Measurements from ENCODE around the gene PHIP. TPM values are rescaled to one million over a fixed set of nuclear protein-coding genes. Genes with fewer than 3 reads are reported as not detected.
A peak's percentile ranks its signal among the peaks of the same experiment; 100 is the strongest.

Gene PHIP
- total and polyA plus RNA-seq, 3 experiments from 2014 or later = 13.4 to 27.0 (median 26.1) TPM

DNA sequence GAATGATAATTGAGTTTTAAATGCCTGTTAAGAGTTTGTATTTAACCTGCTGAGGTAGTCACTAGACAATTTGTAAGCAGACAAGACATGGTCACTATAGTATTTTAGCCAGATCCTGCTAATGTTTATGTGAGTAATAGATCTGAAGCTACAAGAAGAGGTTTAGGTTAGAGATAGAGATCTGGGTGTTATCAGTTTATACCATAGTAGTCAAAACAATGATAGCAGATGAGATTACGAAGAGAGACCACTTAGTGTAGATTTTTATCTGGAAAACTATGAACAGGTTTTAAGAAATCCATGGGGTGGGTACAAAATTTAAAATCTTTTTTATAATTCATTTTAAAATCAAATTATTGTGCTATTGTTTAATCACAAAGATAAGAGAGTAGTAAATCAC, 47.5 kb downstream of the PHIP start:
- H3K9me3 ChIP-seq (ENCODE audit: low read length) = no peaks in the 10 kb centered on the region
- ChIA-PET POLR2A (no interaction called here), CTCF (no interaction called here)

DNA sequence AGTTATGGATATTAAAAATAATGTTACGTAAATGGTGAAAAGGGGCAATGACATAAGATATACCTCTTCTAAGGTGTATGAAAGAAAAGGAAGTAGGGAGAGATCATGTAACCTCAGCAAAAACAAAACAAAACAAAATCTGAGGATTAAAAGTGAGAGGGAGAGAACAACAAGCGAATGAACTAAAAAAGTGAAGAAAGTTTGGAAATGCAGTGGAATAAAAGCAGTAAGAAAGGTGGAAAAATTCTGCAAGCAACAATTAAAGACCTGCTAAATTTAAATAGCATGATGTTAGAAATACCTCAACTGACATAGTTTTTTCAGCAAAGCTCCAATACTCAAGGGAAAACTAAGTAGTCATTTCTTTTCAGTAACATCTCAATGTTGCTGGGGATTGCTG, 48.0 kb downstream of the PHIP start:
- no peaks in the 10 kb centered on the region for H3K36me3 ChIP-seq (ENCODE audit: insufficient read depth, low read length)
- H3K27me3 ChIP-seq (ENCODE audit: insufficient read depth, low read length, poor library complexity, severe bottlenecking) = no peaks in the 10 kb centered on the region
- POLR2A ChIA-PET = no interaction called here
- peaks cover 44 to 84% (median 80%) of the 10 kb centered on the region in 3 donors for H3K4me1 Mint-ChIP-seq
- no peaks in the 10 kb centered on the region for H3K9me3 ChIP-seq (ENCODE audit: low read length)
- H3K4me3 ChIP-seq (ENCODE audit: low read length) = no peak overlapping the region
- H3K4me1 ChIP-seq (ENCODE audit: insufficient read depth, low read length) = no peaks in the 10 kb centered on the region
- H3K27ac ChIP-seq (ENCODE audit: low read depth, low read length) = no peak overlapping the region
- H3K27ac Mint-ChIP-seq = peak overlapping the region in 3 of 8 donors; percentile 6 to 42 (median 35)
- CTCF ChIA-PET = no interaction called here
- no peaks in the 10 kb centered on the region for H3K27me3 Mint-ChIP-seq
- DNase-seq = no peak
- no peaks in the 10 kb centered on the region for H3K9me3 Mint-ChIP-seq
- peaks cover 0 to 59% (median 17%) of the 10 kb centered on the region in 3 donors for H3K36me3 Mint-ChIP-seq
- no peak overlapping the region for H3K4me3 Mint-ChIP-seq

More for the DNA sequence above, 47.5 kb downstream of the PHIP start:
- Histone ChIP-seq H3K27ac (ENCODE audit: low read depth, low read length) (no peak overlapping the region), H3K4me1 (ENCODE audit: insufficient read depth, low read length) (no peaks in the 10 kb centered on the region), H3K27me3 (ENCODE audit: insufficient read depth, low read length, poor library complexity, severe bottlenecking) (no peaks in the 10 kb centered on the region), H3K4me3 (ENCODE audit: low read length) (no peak overlapping the region), H3K36me3 (ENCODE audit: insufficient read depth, low read length) (no peaks in the 10 kb centered on the region)
- H3K27me3 Mint-ChIP-seq = no peaks in the 10 kb centered on the region
- no peak overlapping the region for H3K27ac Mint-ChIP-seq
- no peak overlapping the region for H3K4me3 Mint-ChIP-seq
- peaks cover 0 to 56% (median 17%) of the 10 kb centered on the region in 3 donors for H3K36me3 Mint-ChIP-seq
- H3K9me3 Mint-ChIP-seq = no peaks in the 10 kb centered on the region
- H3K4me1 Mint-ChIP-seq = peaks cover 44 to 82% (median 77%) of the 10 kb centered on the region in 3 donors
- DNase-seq = no peak

DNA sequence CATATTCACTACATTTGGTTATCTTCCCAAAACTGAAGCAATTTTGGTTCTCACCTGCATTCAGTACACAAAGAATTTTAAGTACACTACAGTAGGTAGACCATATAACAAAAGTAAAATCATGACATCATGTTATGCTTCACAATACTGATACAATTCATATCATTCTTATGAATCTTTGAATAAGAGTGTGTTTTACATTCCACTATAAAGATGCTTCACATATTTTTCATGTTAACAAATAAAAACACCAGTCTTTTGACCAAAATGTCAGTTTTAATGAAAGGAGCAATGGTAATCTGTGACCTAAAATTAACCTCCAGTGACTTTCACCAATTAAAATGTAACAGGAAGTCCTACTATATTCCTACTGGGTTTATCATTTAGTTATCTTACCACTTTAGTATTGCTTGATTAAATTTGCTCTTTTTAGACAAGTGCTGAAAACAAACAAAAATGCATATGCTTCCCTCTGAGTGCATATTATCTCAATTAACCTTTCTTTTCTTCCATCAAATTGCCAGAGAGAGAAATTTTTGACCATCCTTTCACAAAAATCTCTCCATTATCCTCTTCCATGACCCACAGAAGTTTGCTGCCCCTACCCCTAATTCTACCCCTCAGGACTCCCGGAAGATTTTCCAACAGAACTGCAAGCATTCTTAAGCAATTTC, 49.3 kb downstream of the PHIP start:
- ChIA-PET POLR2A (no interaction called here), CTCF (no interaction called here)
- no peak overlapping the region for H3K27ac ChIP-seq (ENCODE audit: low read depth, low read length)
- Mint-ChIP-seq H3K36me3 (peaks cover 0 to 60% (median 18%) of the 10 kb centered on the region in 3 donors), H3K27me3 (no peaks in the 10 kb centered on the region), H3K4me3 (no peak overlapping the region), H3K27ac (peak overlapping the region in 4 of 8 donors; percentile 0 to 66 (median 30)), H3K9me3 (no peaks in the 10 kb centered on the region), H3K4me1 (peaks cover 37 to 74% (median 72%) of the 10 kb centered on the region in 3 donors)
- no peaks in the 10 kb centered on the region for H3K27me3 ChIP-seq (ENCODE audit: insufficient read depth, low read length, poor library complexity, severe bottlenecking)
- no peaks in the 10 kb centered on the region for H3K9me3 ChIP-seq (ENCODE audit: low read length)
- DNase-seq = no peak
- H3K4me1 ChIP-seq (ENCODE audit: insufficient read depth, low read length) = no peaks in the 10 kb centered on the region
- no peaks in the 10 kb centered on the region for H3K36me3 ChIP-seq (ENCODE audit: insufficient read depth, low read length)
- H3K4me3 ChIP-seq (ENCODE audit: low read length) = no peak overlapping the region

DNA sequence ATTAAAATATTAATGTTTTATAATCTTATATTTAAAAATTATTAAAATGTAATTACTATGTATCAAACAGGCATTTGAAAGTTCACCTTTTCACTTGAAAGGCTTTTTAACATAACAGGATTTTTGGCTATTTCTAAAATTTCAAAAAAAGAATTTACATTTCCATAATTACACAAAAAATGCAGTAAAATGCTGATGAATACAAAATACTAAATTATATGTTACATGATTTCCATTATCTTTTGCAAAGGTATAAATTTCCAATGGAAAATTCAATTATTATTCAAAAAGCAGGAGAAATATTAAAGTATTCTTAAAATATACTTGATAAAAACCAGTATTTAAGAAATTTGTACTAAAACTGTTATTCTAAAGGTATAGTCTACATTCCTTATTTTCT, 66.1 kb downstream of the PHIP start:
- no peaks in the 10 kb centered on the region for H3K9me3 ChIP-seq (ENCODE audit: low read length)
- POLR2A ChIA-PET = no interaction called here

DNA sequence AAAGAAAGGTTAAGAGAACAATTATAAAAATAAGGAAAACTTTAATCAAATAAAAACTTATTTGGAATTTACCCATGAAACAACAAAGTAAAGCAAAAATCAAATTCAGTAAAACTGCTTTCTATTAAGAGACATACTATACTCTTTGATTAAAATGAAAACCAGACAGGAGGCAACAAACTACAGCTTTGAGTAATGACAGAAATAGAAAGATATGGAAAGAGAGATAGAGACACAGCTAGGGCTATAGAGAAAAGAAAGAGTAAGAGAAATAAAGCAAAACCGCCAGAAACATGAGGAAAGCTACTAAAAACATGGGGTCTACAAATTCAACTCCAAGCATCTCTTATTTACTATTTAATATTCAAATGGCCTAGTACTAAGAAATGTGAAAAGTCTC, 67.6 kb downstream of the PHIP start:
- H3K27ac ChIP-seq (ENCODE audit: low read depth, low read length) = no peak overlapping the region
- no peaks in the 10 kb centered on the region for H3K9me3 ChIP-seq (ENCODE audit: low read length)
- no peaks in the 10 kb centered on the region for H3K9me3 Mint-ChIP-seq
- peaks cover 14 to 35% (median 25%) of the 10 kb centered on the region in 3 donors for H3K4me1 Mint-ChIP-seq
- peak overlapping the region in 4 of 8 donors; percentile 46 to 71 (median 54) for H3K27ac Mint-ChIP-seq
- peaks cover 5 to 63% (median 14%) of the 10 kb centered on the region in 3 donors for H3K36me3 Mint-ChIP-seq
- H3K27me3 ChIP-seq (ENCODE audit: insufficient read depth, low read length, poor library complexity, severe bottlenecking) = no peaks in the 10 kb centered on the region
- no peaks in the 10 kb centered on the region for H3K36me3 ChIP-seq (ENCODE audit: insufficient read depth, low read length)
- H3K4me3 Mint-ChIP-seq = no peak overlapping the region
- no peaks in the 10 kb centered on the region for H3K27me3 Mint-ChIP-seq
- no peak overlapping the region for H3K4me3 ChIP-seq (ENCODE audit: low read length)
- DNase-seq = no peak
- ChIA-PET POLR2A (no interaction called here), CTCF (no interaction called here)
- no peaks in the 10 kb centered on the region for H3K4me1 ChIP-seq (ENCODE audit: insufficient read depth, low read length)

More for the DNA sequence above, 66.1 kb downstream of the PHIP start:
- Mint-ChIP-seq H3K4me1 (peaks cover 10 to 25% (median 20%) of the 10 kb centered on the region in 3 donors), H3K36me3 (peaks cover 5 to 73% (median 17%) of the 10 kb centered on the region in 3 donors), H3K27ac (no peak overlapping the region), H3K4me3 (no peak overlapping the region), H3K9me3 (no peaks in the 10 kb centered on the region), H3K27me3 (no peaks in the 10 kb centered on the region)
- no peaks in the 10 kb centered on the region for H3K27me3 ChIP-seq (ENCODE audit: insufficient read depth, low read length, poor library complexity, severe bottlenecking)
- H3K36me3 ChIP-seq (ENCODE audit: insufficient read depth, low read length) = no peaks in the 10 kb centered on the region
- H3K4me1 ChIP-seq (ENCODE audit: insufficient read depth, low read length) = no peaks in the 10 kb centered on the region
- no peak overlapping the region for H3K27ac ChIP-seq (ENCODE audit: low read depth, low read length)
- CTCF ChIA-PET = no interaction called here
- no peak overlapping the region for H3K4me3 ChIP-seq (ENCODE audit: low read length)
- DNase-seq = no peak

DNA sequence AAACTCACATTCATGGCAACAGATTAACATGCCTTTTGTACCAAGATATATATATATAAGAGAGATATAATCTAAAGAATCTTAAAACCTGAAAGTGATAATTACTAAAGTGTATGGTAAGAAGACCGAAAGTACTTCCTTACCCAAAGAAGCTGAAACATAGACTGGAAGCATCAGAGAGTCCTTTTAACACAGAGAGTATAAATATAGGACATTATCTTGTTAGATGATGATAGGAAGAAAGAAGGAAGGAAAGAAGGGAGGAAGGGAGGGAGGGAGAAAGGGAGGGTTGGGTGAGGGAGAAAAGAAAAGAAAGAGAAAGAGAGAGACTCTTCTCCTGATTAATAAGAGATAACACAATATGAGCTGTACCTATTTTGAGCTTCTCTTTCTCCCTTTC, 68.2 kb downstream of the PHIP start:
- Histone ChIP-seq H3K36me3 (ENCODE audit: insufficient read depth, low read length) (no peaks in the 10 kb centered on the region), H3K27ac (ENCODE audit: low read depth, low read length) (no peak overlapping the region), H3K4me1 (ENCODE audit: insufficient read depth, low read length) (no peaks in the 10 kb centered on the region), H3K27me3 (ENCODE audit: insufficient read depth, low read length, poor library complexity, severe bottlenecking) (no peaks in the 10 kb centered on the region), H3K9me3 (ENCODE audit: low read length) (no peaks in the 10 kb centered on the region), H3K4me3 (ENCODE audit: low read length) (no peak overlapping the region)
- no peak for DNase-seq
- CTCF ChIA-PET = no interaction called here
- H3K4me3 Mint-ChIP-seq = no peak overlapping the region
- no peaks in the 10 kb centered on the region for H3K27me3 Mint-ChIP-seq
- H3K4me1 Mint-ChIP-seq = peaks cover 11 to 35% (median 25%) of the 10 kb centered on the region in 3 donors
- POLR2A ChIA-PET = no interaction called here
- peaks cover 1 to 59% (median 12%) of the 10 kb centered on the region in 3 donors for H3K36me3 Mint-ChIP-seq
- H3K9me3 Mint-ChIP-seq = no peaks in the 10 kb centered on the region
- H3K27ac Mint-ChIP-seq = peak overlapping the region in 1 of 8 donors; percentile 50

DNA sequence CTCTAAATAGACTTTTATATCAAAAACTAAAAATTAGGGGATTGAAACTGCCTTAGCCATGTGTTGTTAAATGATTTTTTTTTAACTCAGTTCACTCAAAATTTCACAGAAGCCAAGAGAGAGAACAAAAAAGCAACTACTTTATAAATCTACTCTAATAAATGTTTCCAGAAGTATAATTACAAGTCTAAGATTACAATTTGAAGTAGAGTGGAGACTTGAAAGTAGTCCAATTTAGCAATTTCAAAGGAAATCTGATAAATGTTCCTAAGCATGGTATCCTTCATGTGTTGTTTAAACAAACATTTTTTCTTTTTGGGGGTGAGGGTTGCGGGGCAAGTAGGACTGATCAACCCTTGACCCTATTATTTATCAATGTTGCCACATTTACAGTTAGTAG, 72.6 kb downstream of the PHIP start:
- no peaks in the 10 kb centered on the region for H3K27me3 Mint-ChIP-seq
- no peak overlapping the region for H3K4me3 ChIP-seq (ENCODE audit: low read length)
- no peaks in the 10 kb centered on the region for H3K27me3 ChIP-seq (ENCODE audit: insufficient read depth, low read length, poor library complexity, severe bottlenecking)
- POLR2A ChIA-PET = no interaction called here
- peaks cover 12% of the 10 kb centered on the region for H3K36me3 ChIP-seq (ENCODE audit: insufficient read depth, low read length)
- DNase-seq = no peak
- H3K4me1 ChIP-seq (ENCODE audit: insufficient read depth, low read length) = no peaks in the 10 kb centered on the region
- no peaks in the 10 kb centered on the region for H3K9me3 Mint-ChIP-seq
- H3K27ac ChIP-seq (ENCODE audit: low read depth, low read length) = no peak overlapping the region
- peaks cover 9 to 26% (median 17%) of the 10 kb centered on the region in 3 donors for H3K4me1 Mint-ChIP-seq
- CTCF ChIA-PET = no interaction called here
- H3K4me3 Mint-ChIP-seq = no peak overlapping the region
- no peak overlapping the region for H3K27ac Mint-ChIP-seq
- H3K9me3 ChIP-seq (ENCODE audit: low read length) = no peaks in the 10 kb centered on the region
- peaks cover 4 to 66% (median 26%) of the 10 kb centered on the region in 3 donors for H3K36me3 Mint-ChIP-seq

DNA sequence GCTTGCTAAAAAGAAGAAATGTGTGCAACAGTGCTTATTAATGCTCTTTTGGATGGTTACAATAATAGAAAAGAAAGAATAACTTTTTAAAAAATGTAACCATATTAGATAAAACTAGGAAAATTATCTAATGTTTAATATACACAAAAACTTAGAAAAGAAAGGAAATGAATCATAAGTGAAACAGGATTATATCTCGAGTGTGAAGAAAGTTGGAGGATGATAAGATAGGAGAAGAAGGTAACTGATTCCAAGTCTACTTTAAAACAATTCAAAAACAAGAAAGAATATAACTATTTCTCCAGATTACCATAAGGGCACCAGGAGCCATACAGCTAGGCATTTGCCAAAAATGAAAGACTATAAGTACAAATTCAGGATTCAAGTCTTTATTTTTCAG, 73.0 kb downstream of the PHIP start:
- Histone ChIP-seq H3K27me3 (ENCODE audit: insufficient read depth, low read length, poor library complexity, severe bottlenecking) (no peaks in the 10 kb centered on the region), H3K9me3 (ENCODE audit: low read length) (no peaks in the 10 kb centered on the region), H3K4me3 (ENCODE audit: low read length) (no peak overlapping the region), H3K27ac (ENCODE audit: low read depth, low read length) (no peak overlapping the region), H3K4me1 (ENCODE audit: insufficient read depth, low read length) (no peaks in the 10 kb centered on the region), H3K36me3 (ENCODE audit: insufficient read depth, low read length) (peaks cover 12% of the 10 kb centered on the region)
- Mint-ChIP-seq H3K4me1 (peaks cover 9 to 26% (median 17%) of the 10 kb centered on the region in 3 donors), H3K4me3 (no peak overlapping the region), H3K27ac (no peak overlapping the region), H3K27me3 (no peaks in the 10 kb centered on the region), H3K36me3 (peaks cover 4 to 67% (median 25%) of the 10 kb centered on the region in 3 donors), H3K9me3 (no peaks in the 10 kb centered on the region)
- ChIA-PET POLR2A (interaction anchor here (0.7 kb wide), 1 partner anchor 43 kb away, joined by 3 read pairs; no protein-coding TSS in a partner anchor), CTCF (no interaction called here)
- no peak for DNase-seq

Data from CD8-positive, alpha-beta memory T cell (primary cell).